Colonic mucosa (tissue), 4 donors: ENCODE data around the gene GRM8. TPM values are rescaled to one million over a fixed set of nuclear protein-coding genes. Genes with fewer than 3 reads are reported as not detected.

Source experiments
- DNase-seq: peaks from one replicate; pipeline ENCODE4 v3.0.0-alpha.2; 2020
- H3K27ac ChIP-seq: fragments of 200-600 bp; one replicate; pipeline ENCODE4 v1.8.0; 2021
- H3K27me3 ChIP-seq: fragments of 200-600 bp; one replicate; pipeline ENCODE4 v1.8.0; 2021
- H3K36me3 ChIP-seq: fragments of 200-600 bp; one replicate; pipeline ENCODE4 v1.8.0; 2021
- H3K4me1 ChIP-seq: fragments of 200-600 bp; one replicate; pipeline ENCODE4 v1.8.0; 2021; ENCODE audit warnings: mild to moderate bottlenecking
- H3K4me3 ChIP-seq: fragments of 200-600 bp; one replicate; pipeline ENCODE4 v1.8.0; 2021
- H3K9ac ChIP-seq, 2 donors: one replicate each; pipeline ENCODE4 v1.7.0; 2013; ENCODE audit warnings: control low read depth in 2 of 2, low read depth in 2 of 2, low read length in 2 of 2
- H3K9me3 ChIP-seq: fragments of 200-600 bp; one replicate; pipeline ENCODE4 v1.8.0; 2021
- intact Hi-C: fragments of 100-400 bp; cut with DNase I; formaldehyde crosslinking; loops from one replicate; pipeline ENCODE4 v1.14.1; 2022
- total RNA-seq, 2 donors: library from RNA; stranded (reverse); fragmentation: NEBNext Ultra II Directional in 1 of 2; extraction: Animal tissue kit (Norgen Biotek cat#: 25700) in 1 of 2; gene quantifications; one replicate each; pipeline ENCODE4 v1.2.1, GENCODE V29; 2021
- TF ChIP-seq, protein P1 (sequence below): fragments of 200-600 bp; IDR thresholded peaks from one replicate; pipeline ENCODE4 v1.8.0; 2022; ENCODE audit warnings: antibody characterized with exemption, mild to moderate bottlenecking
- donor health status: healthy.
- donor health status: DM: no; HTN: no; CAD: no.
- donor health status: DM: no; HTN: no; CAD: no.

GRM8 gene
- total RNA-seq, 2 donors from 2014 or later: 2.2 to 2.5 TPM

DNA sequence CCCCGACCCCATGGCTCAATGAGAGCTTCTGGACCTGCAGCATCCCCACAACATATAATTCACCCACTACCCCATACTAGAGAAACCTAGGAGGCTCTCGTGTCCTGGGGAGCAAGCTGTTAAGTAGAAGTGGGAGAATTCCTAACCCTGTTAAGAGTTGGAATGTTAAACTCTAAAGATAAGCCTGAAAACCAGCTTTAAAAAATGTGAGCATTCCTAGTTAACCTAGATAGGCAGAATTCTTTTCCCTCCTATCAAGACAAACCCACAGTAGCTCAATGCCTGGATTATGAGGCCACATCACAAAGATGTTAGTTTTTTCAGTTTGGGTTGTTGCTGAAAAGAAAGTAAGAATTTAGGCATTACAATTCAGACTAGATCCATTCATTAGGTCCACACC is 42.9 kb downstream of the GRM8 start:
- Histone ChIP-seq H3K36me3 (no peaks in the 10 kb centered on the region), H3K27me3 (no peaks in the 10 kb centered on the region), H3K27ac (no peak overlapping the region), H3K9ac (no peak overlapping the region), H3K4me3 (no peak overlapping the region), H3K4me1 (no peaks in the 10 kb centered on the region), H3K9me3 (no peaks in the 10 kb centered on the region)
- TF ChIP-seq, protein P1, sequence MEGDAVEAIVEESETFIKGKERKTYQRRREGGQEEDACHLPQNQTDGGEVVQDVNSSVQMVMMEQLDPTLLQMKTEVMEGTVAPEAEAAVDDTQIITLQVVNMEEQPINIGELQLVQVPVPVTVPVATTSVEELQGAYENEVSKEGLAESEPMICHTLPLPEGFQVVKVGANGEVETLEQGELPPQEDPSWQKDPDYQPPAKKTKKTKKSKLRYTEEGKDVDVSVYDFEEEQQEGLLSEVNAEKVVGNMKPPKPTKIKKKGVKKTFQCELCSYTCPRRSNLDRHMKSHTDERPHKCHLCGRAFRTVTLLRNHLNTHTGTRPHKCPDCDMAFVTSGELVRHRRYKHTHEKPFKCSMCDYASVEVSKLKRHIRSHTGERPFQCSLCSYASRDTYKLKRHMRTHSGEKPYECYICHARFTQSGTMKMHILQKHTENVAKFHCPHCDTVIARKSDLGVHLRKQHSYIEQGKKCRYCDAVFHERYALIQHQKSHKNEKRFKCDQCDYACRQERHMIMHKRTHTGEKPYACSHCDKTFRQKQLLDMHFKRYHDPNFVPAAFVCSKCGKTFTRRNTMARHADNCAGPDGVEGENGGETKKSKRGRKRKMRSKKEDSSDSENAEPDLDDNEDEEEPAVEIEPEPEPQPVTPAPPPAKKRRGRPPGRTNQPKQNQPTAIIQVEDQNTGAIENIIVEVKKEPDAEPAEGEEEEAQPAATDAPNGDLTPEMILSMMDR: no peak
- intact Hi-C loops: no loop called here
- DNase-seq: no peak

DNA sequence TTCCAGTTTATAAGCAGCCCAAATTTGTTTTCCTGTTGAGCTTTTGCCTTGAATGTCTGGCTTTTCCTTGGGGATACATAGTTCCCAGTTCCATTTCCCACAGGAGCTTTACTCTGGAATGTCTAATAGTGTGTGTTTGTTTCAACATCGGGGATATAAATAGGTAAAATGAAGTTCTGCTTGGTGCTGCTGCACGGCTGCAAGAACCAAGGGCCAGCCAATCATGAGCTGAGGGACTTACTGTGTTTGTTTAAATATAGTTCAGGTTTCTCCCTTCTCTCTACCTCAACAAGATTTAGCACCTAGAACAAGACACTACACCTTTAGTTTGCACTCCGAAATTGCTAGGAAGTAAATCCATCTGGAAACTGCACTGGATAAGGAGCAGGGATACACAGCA is 43.9 kb downstream of the GRM8 start:
- intact Hi-C loops: no loop called here
- TF ChIP-seq, protein P1: no peak
- Histone ChIP-seq H3K36me3 (no peaks in the 10 kb centered on the region), H3K9me3 (no peaks in the 10 kb centered on the region), H3K27ac (no peak overlapping the region), H3K27me3 (no peaks in the 10 kb centered on the region), H3K4me3 (no peak overlapping the region), H3K4me1 (no peaks in the 10 kb centered on the region), H3K9ac (no peak overlapping the region)
- no peak for DNase-seq

DNA sequence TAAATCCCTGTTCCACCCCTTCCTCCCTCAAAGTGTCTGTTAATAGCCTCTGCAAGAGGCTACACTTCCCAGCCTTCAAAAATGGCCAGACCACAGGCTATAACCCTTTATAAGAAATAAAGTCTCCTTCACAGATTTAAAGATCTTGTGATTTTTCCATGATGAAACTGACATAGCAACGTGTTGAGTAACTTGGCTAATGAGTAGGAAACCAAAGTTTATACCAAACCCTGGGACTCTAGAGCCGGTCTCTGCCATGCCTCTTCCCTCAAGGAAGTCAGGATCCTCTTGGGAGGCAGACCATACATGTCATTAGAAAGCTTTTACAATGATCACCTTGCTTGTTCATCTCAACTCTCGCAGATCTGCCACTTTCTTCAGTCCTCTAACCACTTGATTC is 44.4 kb downstream of the GRM8 start:
- Histone ChIP-seq H3K4me3 (no peak overlapping the region), H3K9ac (no peak overlapping the region), H3K9me3 (no peaks in the 10 kb centered on the region), H3K4me1 (no peaks in the 10 kb centered on the region), H3K36me3 (no peaks in the 10 kb centered on the region), H3K27me3 (no peaks in the 10 kb centered on the region), H3K27ac (no peak overlapping the region)
- intact Hi-C loops: no loop called here
- TF ChIP-seq, protein P1: no peak
- no peak for DNase-seq

DNA sequence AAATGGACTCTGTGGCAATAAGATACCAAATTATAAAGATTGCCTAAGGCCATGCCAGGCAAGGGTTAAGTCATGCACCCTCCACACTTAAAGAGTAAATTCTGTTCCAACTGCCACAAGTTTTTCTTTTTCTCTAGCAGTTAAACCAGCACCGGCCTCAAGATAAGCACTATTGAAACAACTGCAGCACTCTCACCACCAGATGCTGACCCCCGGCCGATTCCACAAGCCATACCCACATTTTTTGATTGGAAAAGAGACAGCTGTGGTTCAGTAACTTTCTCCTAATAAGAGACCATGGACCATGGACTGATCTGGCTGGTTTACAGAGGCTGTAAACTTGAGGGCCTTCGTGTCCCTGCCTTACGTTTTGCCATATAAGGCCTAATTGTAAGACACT is 44.9 kb downstream of the GRM8 start:
- no peaks in the 10 kb centered on the region for H3K9me3 ChIP-seq
- no peaks in the 10 kb centered on the region for H3K36me3 ChIP-seq
- H3K27me3 ChIP-seq: no peaks in the 10 kb centered on the region
- H3K4me3 ChIP-seq: no peak overlapping the region
- no peak overlapping the region for H3K27ac ChIP-seq
- DNase-seq: no peak
- no peak overlapping the region for H3K9ac ChIP-seq
- TF ChIP-seq, protein P1: no peak
- no peaks in the 10 kb centered on the region for H3K4me1 ChIP-seq
- intact Hi-C loops: no loop called here

DNA sequence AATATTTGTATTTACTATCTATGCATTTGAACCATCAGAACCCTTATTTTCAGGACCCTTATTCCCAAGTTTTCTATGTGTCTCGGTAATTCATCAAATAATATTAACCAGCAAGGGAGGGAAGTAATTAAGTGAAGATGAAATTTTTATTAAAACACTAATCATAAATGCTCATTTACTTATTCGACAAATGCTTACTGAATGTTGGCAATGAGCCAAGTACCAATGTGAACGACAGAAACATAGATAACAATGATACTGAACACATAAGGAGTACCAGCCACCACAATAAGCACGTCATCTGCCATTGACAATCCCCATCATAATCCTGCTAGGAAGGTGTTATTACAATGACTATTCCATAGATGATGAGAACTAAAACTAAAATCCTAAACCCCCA is 45.5 kb downstream of the GRM8 start:
- TF ChIP-seq, protein P1: no peak
- Histone ChIP-seq H3K27me3 (no peaks in the 10 kb centered on the region), H3K9ac (no peak overlapping the region), H3K36me3 (no peaks in the 10 kb centered on the region), H3K4me3 (no peak overlapping the region), H3K27ac (no peak overlapping the region), H3K4me1 (no peaks in the 10 kb centered on the region), H3K9me3 (no peaks in the 10 kb centered on the region)
- intact Hi-C loops: no loop called here
- no peak for DNase-seq

DNA sequence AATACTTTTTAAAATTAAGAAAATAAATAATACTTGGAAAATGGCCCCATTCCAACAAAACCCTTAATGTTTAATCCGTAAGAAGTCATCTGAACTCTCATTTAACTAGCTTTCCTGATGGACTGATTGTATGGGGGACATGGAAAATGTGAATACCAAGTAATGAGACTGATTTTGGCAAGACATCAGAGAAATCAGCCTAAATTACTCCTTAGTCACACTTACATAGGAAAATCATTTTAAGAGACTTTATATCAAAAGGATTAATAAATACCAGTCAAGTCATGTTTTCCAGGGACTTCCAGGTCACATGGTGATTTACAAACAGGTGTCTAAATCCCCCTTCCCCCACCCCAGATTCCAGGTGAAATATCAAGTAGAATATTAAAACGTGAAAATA is 58.2 kb downstream of the GRM8 start:
- H3K36me3 ChIP-seq: no peaks in the 10 kb centered on the region
- H3K9ac ChIP-seq: no peak overlapping the region
- intact Hi-C loops: no loop called here
- no peak overlapping the region for H3K4me3 ChIP-seq
- H3K27ac ChIP-seq: no peak overlapping the region
- H3K27me3 ChIP-seq: no peaks in the 10 kb centered on the region
- H3K4me1 ChIP-seq: no peaks in the 10 kb centered on the region
- TF ChIP-seq, protein P1: no peak
- no peak for DNase-seq
- no peaks in the 10 kb centered on the region for H3K9me3 ChIP-seq
